Activated naive CD8-positive, alpha-beta T cell treated with anti-CD3 and anti-CD28 coated beads, Interleukin-2, amount 50 U/mL, for 16 hours (primary cell): ENCODE results near the gene TF.

Source experiments
- DNase-seq: peaks from one replicate; pipeline ENCODE4 v3.0.0-alpha.2; 2020; ENCODE audit warnings: low read depth, low spot score

The TF gene

DNA sequence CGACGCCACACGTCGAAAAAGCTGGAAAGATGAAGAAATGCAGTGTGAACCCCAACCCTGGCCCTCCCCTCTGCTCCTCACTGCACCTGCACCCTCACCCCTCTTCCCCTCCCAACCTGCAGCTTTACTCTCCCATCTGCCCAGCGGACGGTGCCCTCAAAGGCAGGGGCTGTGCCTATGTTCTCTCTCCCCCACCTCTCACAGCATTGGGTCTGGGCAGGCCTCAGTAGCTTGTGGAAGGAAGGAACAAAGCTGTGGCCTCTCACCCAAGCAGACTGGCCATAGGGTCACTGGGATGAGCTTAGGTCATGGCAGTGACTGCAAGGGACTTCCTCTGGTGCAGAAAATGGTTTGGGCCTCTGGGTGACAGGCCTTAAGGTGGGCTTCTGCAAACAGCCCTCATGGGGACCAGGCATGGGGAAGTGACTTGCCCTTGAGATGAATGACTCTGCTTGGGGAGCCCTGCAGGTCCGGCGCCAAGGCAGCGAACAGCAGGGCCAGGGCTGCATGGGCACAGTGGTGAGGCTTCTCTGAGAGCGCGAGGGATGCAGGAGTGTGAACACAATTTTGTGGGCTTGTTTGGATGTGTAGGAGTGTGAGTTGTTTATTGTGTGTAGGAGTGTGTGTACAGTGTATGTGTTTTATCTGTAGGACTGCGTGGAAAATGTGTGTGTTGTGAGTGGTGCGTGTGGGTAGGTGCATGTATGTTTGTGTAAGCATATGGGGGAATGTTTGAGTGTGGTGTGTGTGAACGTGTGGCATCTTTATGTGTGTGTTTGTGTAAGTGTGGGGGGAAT is 88.6 kb downstream of the TF start:
- no peak for DNase-seq

GRCh38 chr3:133835418-133835743 is 89.2 kb downstream of the TF start:
- no peak for DNase-seq

DNA sequence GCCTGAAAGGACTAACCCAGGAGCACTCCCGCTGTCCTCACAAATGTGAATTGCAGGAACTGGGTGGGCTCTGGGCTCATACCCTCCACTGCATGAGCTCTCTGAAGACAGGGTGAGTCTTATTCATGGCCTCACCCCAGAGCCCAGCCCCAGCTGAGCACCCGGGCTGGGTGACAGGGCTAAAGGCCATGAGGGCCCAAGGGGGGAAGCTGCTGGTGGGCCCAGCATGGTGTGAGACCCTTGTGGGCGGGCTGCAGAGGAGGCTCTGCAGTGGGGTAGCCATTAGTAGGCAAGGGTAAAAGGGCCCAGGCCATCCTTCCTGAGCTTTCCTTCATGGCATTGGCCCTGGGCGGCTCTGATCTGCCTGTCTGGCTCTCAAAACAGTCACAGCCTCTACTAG is 89.8 kb downstream of the TF start:
- DNase-seq, result no peak

GRCh38 chr3:133836497-133837158 is 90.4 kb downstream of the TF start:
- no peak for DNase-seq

GRCh38 chr3:133837487-133838295 is 91.5 kb downstream of the TF start:
- no peak for DNase-seq

GRCh38 chr3:133838296-133838789 is 92.2 kb downstream of the TF start:
- no peak for DNase-seq

- DNase-seq, result no peak
Observed at GRCh38 chr3:133838916-133839800, 93.0 kb downstream of the TF start.

DNA sequence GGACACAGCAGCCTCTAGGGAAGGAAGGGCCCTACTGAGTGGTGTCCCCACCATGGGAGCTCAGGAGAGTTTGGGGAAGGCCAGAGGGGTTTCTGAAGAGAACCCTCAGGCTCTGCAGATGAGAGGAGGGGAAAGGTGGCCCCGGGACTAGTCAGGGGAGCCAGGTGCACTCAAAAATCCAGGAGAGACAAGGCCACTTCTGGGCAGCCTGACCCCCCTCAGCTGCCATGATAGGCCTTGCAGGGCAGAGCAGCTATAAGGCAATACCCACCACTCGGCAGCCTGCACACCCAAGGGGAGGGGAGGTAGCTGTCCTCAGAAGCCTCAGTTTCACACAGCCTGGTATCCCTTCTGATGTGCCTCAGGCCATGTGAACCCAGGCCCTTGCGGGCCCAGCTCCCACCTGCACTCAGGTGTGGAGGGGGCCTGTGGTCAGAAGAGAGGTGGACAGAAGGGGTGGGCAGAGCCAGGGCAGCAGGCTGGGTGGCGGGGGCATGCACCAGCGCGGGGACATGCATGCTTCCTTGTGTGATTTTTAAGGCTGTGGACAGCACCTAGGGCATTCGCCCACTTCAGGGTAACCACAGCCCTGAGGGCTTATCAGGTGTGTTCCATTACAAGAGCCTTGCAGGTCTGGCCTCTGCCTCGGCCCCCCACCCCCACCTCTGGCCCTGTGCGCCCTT is 94.0 kb downstream of the TF start:
- no peak for DNase-seq

DNA sequence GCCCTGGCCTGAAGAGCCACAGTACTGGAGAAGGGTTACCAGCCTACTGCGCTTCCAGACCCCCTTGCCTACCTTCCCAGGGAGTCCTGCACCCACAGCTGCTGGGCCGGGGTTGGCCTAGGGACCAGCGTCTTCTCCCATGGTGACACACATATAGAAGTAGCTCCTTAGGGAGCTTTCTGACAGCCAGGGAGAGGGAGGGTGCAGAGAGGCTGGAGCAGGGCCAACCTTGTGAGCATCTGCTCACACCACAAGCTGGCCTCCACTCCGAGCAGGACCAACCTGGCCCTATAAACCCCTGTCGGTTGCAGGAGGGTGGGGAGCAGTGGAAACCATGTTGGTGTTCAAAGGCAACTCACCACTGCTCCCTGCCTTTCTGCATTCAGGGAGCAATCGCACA is 94.6 kb downstream of the TF start:
- no peak for DNase-seq

- DNase-seq, result no peak
Observed at GRCh38 chr3:133841196-133841595, 95.0 kb downstream of the TF start.

GRCh38 chr3:133842158-133842557 is 96.0 kb downstream of the TF start:
- no peak for DNase-seq

DNA sequence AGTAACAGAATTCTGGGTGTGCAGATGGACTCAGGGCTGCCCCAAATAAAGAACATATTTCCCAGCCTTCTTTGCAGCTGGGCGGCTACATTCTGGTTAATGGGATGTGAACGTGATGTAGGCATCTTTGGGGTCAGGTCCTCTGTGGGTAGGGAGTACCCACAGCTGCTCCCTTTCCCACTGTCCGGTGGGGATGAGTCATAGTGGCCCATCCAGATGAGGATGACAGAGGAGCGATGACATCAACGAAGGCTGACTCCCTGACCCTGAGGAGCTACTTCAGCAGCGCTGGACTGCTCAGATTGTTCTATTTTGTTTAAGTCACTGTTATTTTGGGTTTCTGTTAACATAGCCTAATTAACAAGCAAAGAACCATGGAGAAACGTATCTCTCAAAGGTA is 97.4 kb downstream of the TF start:
- no peak for DNase-seq

DNA sequence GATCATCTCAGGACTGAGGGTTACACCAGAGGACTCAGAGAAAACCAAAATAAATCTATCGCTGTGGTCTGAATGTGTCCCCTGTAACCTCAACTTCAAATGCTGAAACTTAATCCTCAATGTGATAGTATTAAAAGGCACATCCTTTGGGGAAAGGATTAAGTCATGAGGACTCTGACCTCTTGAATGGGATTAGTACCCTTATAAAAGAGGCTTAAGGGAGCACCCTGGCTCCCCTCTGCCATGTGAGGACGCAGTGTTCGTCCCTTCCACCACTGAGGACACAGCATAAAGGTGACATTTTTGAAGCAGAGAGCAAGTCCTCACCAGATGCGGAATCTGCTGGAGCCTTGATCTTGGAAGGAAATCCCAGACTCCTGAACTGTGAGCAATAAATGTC is 98.9 kb downstream of the TF start:
- no peak for DNase-seq
